HG03045 (cell line): ENCODE measurements around the gene HMSD.
"Not testable (repeated sequence)": the region's sequence is repeated elsewhere in the genome, so short reads cannot be mapped to it uniquely, and the experiment has no call there.

Experiments
- ATAC-seq: cut with Tn5 transposase; IDR thresholded peaks from one replicate; pipeline ENCODE4 v1.9.1; 2021; ENCODE audit warnings: mild to moderate bottlenecking, moderate library complexity; ENCODE audit not compliant: unreplicated experiment

The HMSD gene

GRCh38 chr18:63949068-63949737 lies at the start of gene HMSD:
Gene HMSD, plus strand, starts transcription at chr18:63949301. Its CDS starts 4,155 bp downstream, at chr18:63953456.
- ATAC-seq, result peak; percentile 93

GRCh38 chr18:63903851-63904570 lies 45.1 kb upstream of the HMSD start:
- ATAC-seq, result no peak

GRCh38 chr18:63904694-63905093 lies 44.4 kb upstream of the HMSD start:
- ATAC-seq, result no peak

- no peak for ATAC-seq
Measured at GRCh38 chr18:63905361-63905760, 43.7 kb upstream of the HMSD start.

- ATAC-seq, result no peak
Measured at GRCh38 chr18:63906056-63906455, 43.0 kb upstream of the HMSD start.

- peak; percentile 65 for ATAC-seq
Measured at GRCh38 chr18:63907664-63908063, 41.4 kb upstream of the HMSD start, which contains the start of gene SERPINB10. Gene SERPINB10, plus strand, starts transcription at chr18:63907958. Its CDS starts 7,553 bp downstream, at chr18:63915511.

GRCh38 chr18:63908858-63909257 lies 40.2 kb upstream of the HMSD start:
- ATAC-seq, result no peak

- ATAC-seq, result peak; percentile 75
Measured at GRCh38 chr18:63909870-63910269, 39.2 kb upstream of the HMSD start.

GRCh38 chr18:63917817-63918216 lies 31.3 kb upstream of the HMSD start:
- ATAC-seq, result no peak

- no peak for ATAC-seq
Measured at GRCh38 chr18:63922049-63922448, 27.1 kb upstream of the HMSD start.

- no peak for ATAC-seq
Measured at GRCh38 chr18:63924551-63924950, 24.6 kb upstream of the HMSD start.

GRCh38 chr18:63928331-63928730 lies 20.8 kb upstream of the HMSD start:
- no peak for ATAC-seq

GRCh38 chr18:63929369-63929768 lies 19.7 kb upstream of the HMSD start:
- not testable (repeated sequence) for ATAC-seq

GRCh38 chr18:63930773-63931354 lies 18.2 kb upstream of the HMSD start:
- ATAC-seq, result no peak

- peak; percentile 97 for ATAC-seq
Measured at GRCh38 chr18:63936156-63936931, 12.8 kb upstream of the HMSD start.

GRCh38 chr18:63936932-63937393 lies 12.1 kb upstream of the HMSD start:
- ATAC-seq, result peak; percentile 37

GRCh38 chr18:63940008-63940407 lies 9.1 kb upstream of the HMSD start:
- ATAC-seq, result no peak

GRCh38 chr18:63940543-63941050 lies 8.5 kb upstream of the HMSD start:
- ATAC-seq, result not testable (repeated sequence)

GRCh38 chr18:63947051-63947790 lies 1.9 kb upstream of the HMSD start:
- ATAC-seq, result no peak

- peak; percentile 44 for ATAC-seq
Measured at GRCh38 chr18:63951302-63951705, 2.2 kb downstream of the HMSD start.
